ENCODE data around the gene KIF5C. TPM values are rescaled to one million over a fixed set of nuclear protein-coding genes. Genes with fewer than 3 reads are reported as not detected.

The KIF5C gene
- total RNA-seq, 2 experiments from 2014 or later: 8.1 to 22.2 TPM

DNA sequence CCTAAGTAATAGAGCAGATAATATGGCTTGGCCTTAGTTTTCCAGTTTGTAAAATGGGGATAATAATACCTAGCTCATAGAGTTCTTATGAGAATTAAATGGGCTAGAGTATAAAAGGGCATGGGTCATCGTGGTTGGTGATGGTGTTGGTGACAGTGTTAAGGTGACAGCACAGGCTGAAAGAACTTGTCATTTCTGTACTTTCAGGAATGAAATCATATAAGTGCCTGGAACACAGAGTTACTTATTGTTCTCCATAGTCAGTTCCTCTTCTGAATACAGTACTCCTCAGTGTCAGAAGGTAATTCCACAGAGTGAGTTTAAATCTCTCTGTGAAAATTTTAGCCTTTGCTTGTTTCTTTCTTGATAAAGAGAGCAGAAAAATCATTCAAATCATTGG is 42.4 kb downstream of the KIF5C start:
- TF ChIP-seq, protein P1, sequence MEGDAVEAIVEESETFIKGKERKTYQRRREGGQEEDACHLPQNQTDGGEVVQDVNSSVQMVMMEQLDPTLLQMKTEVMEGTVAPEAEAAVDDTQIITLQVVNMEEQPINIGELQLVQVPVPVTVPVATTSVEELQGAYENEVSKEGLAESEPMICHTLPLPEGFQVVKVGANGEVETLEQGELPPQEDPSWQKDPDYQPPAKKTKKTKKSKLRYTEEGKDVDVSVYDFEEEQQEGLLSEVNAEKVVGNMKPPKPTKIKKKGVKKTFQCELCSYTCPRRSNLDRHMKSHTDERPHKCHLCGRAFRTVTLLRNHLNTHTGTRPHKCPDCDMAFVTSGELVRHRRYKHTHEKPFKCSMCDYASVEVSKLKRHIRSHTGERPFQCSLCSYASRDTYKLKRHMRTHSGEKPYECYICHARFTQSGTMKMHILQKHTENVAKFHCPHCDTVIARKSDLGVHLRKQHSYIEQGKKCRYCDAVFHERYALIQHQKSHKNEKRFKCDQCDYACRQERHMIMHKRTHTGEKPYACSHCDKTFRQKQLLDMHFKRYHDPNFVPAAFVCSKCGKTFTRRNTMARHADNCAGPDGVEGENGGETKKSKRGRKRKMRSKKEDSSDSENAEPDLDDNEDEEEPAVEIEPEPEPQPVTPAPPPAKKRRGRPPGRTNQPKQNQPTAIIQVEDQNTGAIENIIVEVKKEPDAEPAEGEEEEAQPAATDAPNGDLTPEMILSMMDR (conservative IDR thresholded peaks at IDR 0.05; ENCODE audit: low read length): no peak
- no peak for TF ChIP-seq EZH2phosphoT487 (IDR thresholded peaks at IDR 0.05; ENCODE audit: borderline replicate concordance, low read depth, low read length)
- no peak for DNase-seq (ENCODE audit: low spot score)
- intact Hi-C loops (cut with micrococcal nuclease; ENCODE audit: unreplicated experiment): no loop called here

DNA sequence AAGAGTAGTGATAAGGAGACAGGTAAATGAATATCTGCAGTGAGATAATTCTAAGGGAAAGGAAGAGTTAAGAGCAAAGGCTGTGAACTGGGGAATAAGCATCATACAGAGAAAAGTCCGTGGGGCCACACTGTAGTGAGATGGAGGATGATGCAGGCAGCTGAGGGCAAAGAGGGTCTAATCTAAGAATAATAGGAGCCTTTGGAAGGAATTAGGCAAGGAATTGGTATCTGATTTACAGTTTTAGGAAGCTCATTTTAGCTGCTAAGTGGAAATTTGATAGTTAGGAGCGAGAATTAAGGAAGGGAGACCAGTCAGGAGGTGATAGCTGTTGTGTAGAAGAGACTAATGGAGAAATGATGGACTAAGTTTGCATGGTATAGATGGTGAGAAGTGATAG is 43.5 kb downstream of the KIF5C start:
- BruUV-seq (replicated peaks): no TSS peak
- intact Hi-C loops (cut with micrococcal nuclease; ENCODE audit: unreplicated experiment): no loop called here
- POLR2A ChIA-PET: interaction anchor here (1.2 kb wide), 1 partner anchor 1034 kb away, joined by 3 read pairs; no protein-coding TSS in a partner anchor
- Histone ChIP-seq H3K4me2 (ENCODE audit: low read length) (no peak overlapping the region), H3K79me2 (ENCODE audit: insufficient read depth, low read depth, low read length) (no peaks in the 10 kb centered on the region), H3K4me1 (ENCODE audit: insufficient read depth, low read length, poor library complexity, severe bottlenecking) (no peaks in the 10 kb centered on the region), H3K9me2 (ENCODE audit: insufficient read depth, low read length) (no peaks in the 10 kb centered on the region), H3K36me3 (ENCODE audit: insufficient read depth, low read length) (0 out of 2 replicates have a peak, but pooled peaks cover 7% of the 10 kb centered on the region), H4K20me1 (ENCODE audit: insufficient read depth, low read length) (no peaks in the 10 kb centered on the region), H2AFZ (ENCODE audit: low read length) (no peak overlapping the region), H3K9me3 (ENCODE audit: low read length) (no peaks in the 10 kb centered on the region; the same call in 1 of the 2 replicates), H3K27ac (ENCODE audit: low read depth, low read length, poor library complexity, severe bottlenecking) (no peak overlapping the region), H3K4me3 (ENCODE audit: low read depth, low read length, poor library complexity, severe bottlenecking) (no peak overlapping the region)
- CTCF ChIA-PET (ENCODE audit: unreplicated experiment): no interaction called here
- no peak for DNase-seq (ENCODE audit: low spot score)
- no peak for TF ChIP-seq EZH2phosphoT487 (IDR thresholded peaks at IDR 0.05; ENCODE audit: borderline replicate concordance, low read depth, low read length)
- TF ChIP-seq, protein P1 (conservative IDR thresholded peaks at IDR 0.05; ENCODE audit: low read length): no peak

More for the DNA sequence above, 42.4 kb downstream of the KIF5C start:
- H3K9me3 ChIP-seq (ENCODE audit: low read length): no peaks in the 10 kb centered on the region; the same call in 1 of the 2 replicates
- H3K4me3 ChIP-seq (ENCODE audit: low read depth, low read length, poor library complexity, severe bottlenecking): no peak overlapping the region
- H3K27ac ChIP-seq (ENCODE audit: low read depth, low read length, poor library complexity, severe bottlenecking): no peak overlapping the region
- ChIA-PET CTCF (ENCODE audit: unreplicated experiment) (no interaction called here), POLR2A (interaction anchor here (0.6 kb wide), 1 partner anchor 326 kb away, joined by 3 read pairs; no protein-coding TSS in a partner anchor)
- H3K4me2 ChIP-seq (ENCODE audit: low read length): no peak overlapping the region
- no peaks in the 10 kb centered on the region for H3K9me2 ChIP-seq (ENCODE audit: insufficient read depth, low read length)
- BruUV-seq (replicated peaks): no TSS peak
- no peaks in the 10 kb centered on the region for H4K20me1 ChIP-seq (ENCODE audit: insufficient read depth, low read length)
- H3K79me2 ChIP-seq (ENCODE audit: insufficient read depth, low read depth, low read length): no peaks in the 10 kb centered on the region
- H3K4me1 ChIP-seq (ENCODE audit: insufficient read depth, low read length, poor library complexity, severe bottlenecking): no peaks in the 10 kb centered on the region
- H2AFZ ChIP-seq (ENCODE audit: low read length): no peak overlapping the region
- H3K36me3 ChIP-seq (ENCODE audit: insufficient read depth, low read length): 0 out of 2 replicates have a peak, but pooled peaks cover 4% of the 10 kb centered on the region

DNA sequence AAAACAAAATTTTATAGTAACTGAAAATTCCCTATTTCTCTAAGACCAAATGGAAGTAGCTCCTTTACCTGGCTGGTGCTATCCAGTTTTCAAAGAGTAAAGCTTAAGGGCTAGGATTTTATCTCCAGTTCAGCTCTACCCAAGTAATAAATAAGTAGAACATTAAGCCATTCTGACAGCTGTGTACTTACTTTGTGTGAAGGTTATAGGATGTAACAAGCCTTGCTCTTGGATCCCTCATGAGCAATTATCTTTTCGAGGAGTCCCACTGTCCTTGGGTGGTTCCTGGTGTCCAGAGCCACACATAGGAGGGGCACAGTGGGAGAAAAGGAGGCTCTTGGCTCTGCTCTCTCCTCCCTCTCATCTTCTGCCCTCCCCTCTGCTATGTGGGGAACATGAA is 45.5 kb downstream of the KIF5C start:
- H3K79me2 ChIP-seq (ENCODE audit: insufficient read depth, low read depth, low read length): no peaks in the 10 kb centered on the region
- H3K4me2 ChIP-seq (ENCODE audit: low read length): no peak overlapping the region
- no peaks in the 10 kb centered on the region for H3K4me1 ChIP-seq (ENCODE audit: insufficient read depth, low read length, poor library complexity, severe bottlenecking)
- H3K36me3 ChIP-seq (ENCODE audit: insufficient read depth, low read length): 0 out of 2 replicates have a peak, but pooled peaks cover 11% of the 10 kb centered on the region
- H4K20me1 ChIP-seq (ENCODE audit: insufficient read depth, low read length): no peaks in the 10 kb centered on the region
- H3K9me3 ChIP-seq (ENCODE audit: low read length): no peaks in the 10 kb centered on the region; the same call in 1 of the 2 replicates
- DNase-seq (ENCODE audit: low spot score): no peak
- ChIA-PET CTCF (ENCODE audit: unreplicated experiment) (no interaction called here), POLR2A (interaction anchor here (1.0 to 1.6 kb wide), 3 partner anchors 13 to 40 kb away, joined by 3 to 5 read pairs (median 4); no protein-coding TSS in a partner anchor)
- H3K27ac ChIP-seq (ENCODE audit: low read depth, low read length, poor library complexity, severe bottlenecking): no peak overlapping the region
- no TSS peak for BruUV-seq (replicated peaks)
- no peak overlapping the region for H2AFZ ChIP-seq (ENCODE audit: low read length)
- intact Hi-C loops (cut with micrococcal nuclease; ENCODE audit: unreplicated experiment): no loop called here
- TF ChIP-seq, protein P1 (conservative IDR thresholded peaks at IDR 0.05; ENCODE audit: low read length): no peak
- no peaks in the 10 kb centered on the region for H3K9me2 ChIP-seq (ENCODE audit: insufficient read depth, low read length)
- H3K4me3 ChIP-seq (ENCODE audit: low read depth, low read length, poor library complexity, severe bottlenecking): no peak overlapping the region

Data from OCI-LY7 (cell line).